Measurements from ENCODE around the gene RHEB.

The RHEB gene

DNA sequence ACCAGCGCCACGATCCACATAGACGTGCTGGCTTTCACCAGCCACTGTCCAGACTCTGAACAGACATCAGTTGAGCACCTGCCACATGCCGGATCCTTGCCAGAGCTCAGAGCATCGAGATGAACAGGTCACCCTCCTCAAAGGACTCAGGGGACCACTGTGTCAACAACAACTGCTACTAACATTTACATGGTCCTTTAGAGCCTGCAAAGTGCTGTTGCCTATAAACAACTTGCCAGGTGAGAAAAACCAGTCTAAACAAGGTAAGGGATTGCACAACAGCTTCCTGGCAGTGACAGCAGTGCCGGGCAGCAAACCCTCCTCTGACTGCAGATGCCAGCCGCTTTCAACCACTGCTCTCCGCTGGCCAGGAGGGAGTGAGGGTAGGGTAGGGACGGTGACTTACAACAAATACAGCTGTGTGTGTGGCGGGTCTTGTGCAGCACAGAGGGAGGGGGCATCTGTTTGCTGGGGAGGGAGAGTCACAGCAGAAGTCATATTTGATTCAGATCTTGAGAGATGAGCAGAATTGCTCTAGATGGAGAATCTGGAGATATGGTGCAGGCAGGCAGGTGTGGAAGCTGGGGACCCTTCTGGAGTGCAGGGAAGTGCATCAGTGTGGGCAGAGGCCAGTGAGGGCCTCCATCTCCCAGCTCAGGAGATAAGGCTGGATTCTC lies 32.8 kb upstream of the RHEB start:
- TF ChIP-seq CEBPB (IDR thresholded peaks at IDR 0.05) = peak; percentile 99
- no peak for TF ChIP-seq TAF1 (IDR thresholded peaks at IDR 0.05; ENCODE audit: low read depth)
- TF ChIP-seq ZBTB7A (IDR thresholded peaks at IDR 0.05; ENCODE audit: low read depth) = no peak
- TF ChIP-seq, protein P1, sequence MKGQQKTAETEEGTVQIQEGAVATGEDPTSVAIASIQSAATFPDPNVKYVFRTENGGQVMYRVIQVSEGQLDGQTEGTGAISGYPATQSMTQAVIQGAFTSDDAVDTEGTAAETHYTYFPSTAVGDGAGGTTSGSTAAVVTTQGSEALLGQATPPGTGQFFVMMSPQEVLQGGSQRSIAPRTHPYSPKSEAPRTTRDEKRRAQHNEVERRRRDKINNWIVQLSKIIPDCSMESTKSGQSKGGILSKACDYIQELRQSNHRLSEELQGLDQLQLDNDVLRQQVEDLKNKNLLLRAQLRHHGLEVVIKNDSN (IDR thresholded peaks at IDR 0.05) = no peak
- TF ChIP-seq, protein P2, sequence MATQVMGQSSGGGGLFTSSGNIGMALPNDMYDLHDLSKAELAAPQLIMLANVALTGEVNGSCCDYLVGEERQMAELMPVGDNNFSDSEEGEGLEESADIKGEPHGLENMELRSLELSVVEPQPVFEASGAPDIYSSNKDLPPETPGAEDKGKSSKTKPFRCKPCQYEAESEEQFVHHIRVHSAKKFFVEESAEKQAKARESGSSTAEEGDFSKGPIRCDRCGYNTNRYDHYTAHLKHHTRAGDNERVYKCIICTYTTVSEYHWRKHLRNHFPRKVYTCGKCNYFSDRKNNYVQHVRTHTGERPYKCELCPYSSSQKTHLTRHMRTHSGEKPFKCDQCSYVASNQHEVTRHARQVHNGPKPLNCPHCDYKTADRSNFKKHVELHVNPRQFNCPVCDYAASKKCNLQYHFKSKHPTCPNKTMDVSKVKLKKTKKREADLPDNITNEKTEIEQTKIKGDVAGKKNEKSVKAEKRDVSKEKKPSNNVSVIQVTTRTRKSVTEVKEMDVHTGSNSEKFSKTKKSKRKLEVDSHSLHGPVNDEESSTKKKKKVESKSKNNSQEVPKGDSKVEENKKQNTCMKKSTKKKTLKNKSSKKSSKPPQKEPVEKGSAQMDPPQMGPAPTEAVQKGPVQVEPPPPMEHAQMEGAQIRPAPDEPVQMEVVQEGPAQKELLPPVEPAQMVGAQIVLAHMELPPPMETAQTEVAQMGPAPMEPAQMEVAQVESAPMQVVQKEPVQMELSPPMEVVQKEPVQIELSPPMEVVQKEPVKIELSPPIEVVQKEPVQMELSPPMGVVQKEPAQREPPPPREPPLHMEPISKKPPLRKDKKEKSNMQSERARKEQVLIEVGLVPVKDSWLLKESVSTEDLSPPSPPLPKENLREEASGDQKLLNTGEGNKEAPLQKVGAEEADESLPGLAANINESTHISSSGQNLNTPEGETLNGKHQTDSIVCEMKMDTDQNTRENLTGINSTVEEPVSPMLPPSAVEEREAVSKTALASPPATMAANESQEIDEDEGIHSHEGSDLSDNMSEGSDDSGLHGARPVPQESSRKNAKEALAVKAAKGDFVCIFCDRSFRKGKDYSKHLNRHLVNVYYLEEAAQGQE (IDR thresholded peaks at IDR 0.05; ENCODE audit: low read depth) = no peak
- TF ChIP-seq EP300 (IDR thresholded peaks at IDR 0.05; ENCODE audit: borderline replicate concordance) = no peak
- no peak for TF ChIP-seq CREB1 (IDR thresholded peaks at IDR 0.05; ENCODE audit: low read depth)
- TF ChIP-seq RAD21 (IDR thresholded peaks at IDR 0.05; ENCODE audit: low read depth) = peak; percentile 8; the same call in 1 of the 2 replicates
- TF ChIP-seq YY1 (IDR thresholded peaks at IDR 0.05; ENCODE audit: low read depth) = no peak
- no peak for TF ChIP-seq EGR1 (IDR thresholded peaks at IDR 0.05)
- no peak for TF ChIP-seq FOXM1 (IDR thresholded peaks at IDR 0.05; ENCODE audit: borderline replicate concordance, low read depth)
- peak; percentile 60; the same call in 1 of the 2 replicates for TF ChIP-seq TCF12 (IDR thresholded peaks at IDR 0.05; ENCODE audit: low read depth)
- TF ChIP-seq NFIC (IDR thresholded peaks at IDR 0.05) = peak; percentile 46; the same call in 1 of the 2 replicates
- TF ChIP-seq, protein P3, sequence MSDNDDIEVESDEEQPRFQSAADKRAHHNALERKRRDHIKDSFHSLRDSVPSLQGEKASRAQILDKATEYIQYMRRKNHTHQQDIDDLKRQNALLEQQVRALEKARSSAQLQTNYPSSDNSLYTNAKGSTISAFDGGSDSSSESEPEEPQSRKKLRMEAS (IDR thresholded peaks at IDR 0.05) = no peak
- no peak for TF ChIP-seq TEAD4 (IDR thresholded peaks at IDR 0.05)

DNA sequence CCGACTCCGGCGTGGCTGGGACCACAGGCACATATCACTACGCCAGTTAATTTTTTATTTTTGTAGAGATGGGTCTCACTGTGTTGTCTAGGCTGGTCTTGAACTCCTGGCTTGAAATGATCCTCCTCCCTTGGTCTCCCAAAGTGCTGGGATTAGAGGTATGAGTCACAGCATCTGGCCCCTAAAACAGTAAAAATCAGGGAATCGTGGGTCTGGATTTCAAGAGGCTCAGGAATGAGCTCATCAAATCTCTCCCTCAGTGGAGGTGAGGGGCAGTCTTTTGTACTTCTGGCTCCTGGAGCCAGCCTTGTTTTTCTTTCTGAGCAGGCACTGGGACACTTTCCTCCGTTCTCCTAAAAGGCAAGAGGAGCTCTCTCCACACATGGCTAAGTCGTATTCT lies 32.1 kb upstream of the RHEB start:
- TF ChIP-seq CEBPB (IDR thresholded peaks at IDR 0.05) (no peak), RAD21 (IDR thresholded peaks at IDR 0.05; ENCODE audit: low read depth) (no peak), EP300 (IDR thresholded peaks at IDR 0.05; ENCODE audit: borderline replicate concordance) (no peak), TCF12 (IDR thresholded peaks at IDR 0.05; ENCODE audit: low read depth) (no peak), TEAD4 (IDR thresholded peaks at IDR 0.05) (no peak), YY1 (IDR thresholded peaks at IDR 0.05; ENCODE audit: low read depth) (no peak), TAF1 (IDR thresholded peaks at IDR 0.05; ENCODE audit: low read depth) (no peak), FOXM1 (IDR thresholded peaks at IDR 0.05; ENCODE audit: borderline replicate concordance, low read depth) (no peak), EGR1 (IDR thresholded peaks at IDR 0.05) (no peak)
- TF ChIP-seq, protein P3 (IDR thresholded peaks at IDR 0.05) = no peak
- TF ChIP-seq, protein P2 (IDR thresholded peaks at IDR 0.05; ENCODE audit: low read depth) = no peak
- TF ChIP-seq, protein P1 (IDR thresholded peaks at IDR 0.05) = no peak

DNA sequence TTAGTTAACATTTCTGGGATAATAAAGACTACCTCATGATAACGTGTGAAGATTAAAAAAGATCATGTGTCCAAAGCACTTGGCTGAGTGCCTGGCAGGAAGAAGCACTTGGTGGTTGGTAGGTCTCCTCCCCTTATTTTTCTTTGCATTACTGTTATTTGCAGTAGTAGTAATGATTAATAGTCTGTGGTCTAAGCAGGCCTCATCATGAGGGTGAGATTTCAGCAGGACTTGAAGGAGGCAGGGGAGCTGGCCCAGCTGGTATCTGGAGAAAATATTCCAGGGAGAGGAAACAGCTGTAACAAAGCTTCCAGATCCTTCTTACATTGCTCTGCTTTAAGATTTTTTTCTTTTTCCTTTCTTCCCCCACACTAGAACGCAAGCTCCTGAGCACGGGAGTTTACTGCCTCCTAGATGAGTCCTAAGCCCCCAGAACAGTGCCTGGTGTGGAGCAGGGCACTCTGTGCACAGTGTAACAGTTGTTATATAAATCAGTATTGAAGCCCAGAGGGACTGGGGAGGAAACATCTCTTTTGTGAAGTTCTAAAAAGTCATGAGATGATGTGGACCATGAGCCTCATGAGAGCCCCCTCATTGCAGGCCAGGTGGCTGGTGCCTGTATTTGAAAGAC lies 31.1 kb upstream of the RHEB start:
- no peak for TF ChIP-seq ZBTB7A (IDR thresholded peaks at IDR 0.05; ENCODE audit: low read depth)
- TF ChIP-seq TCF12 (IDR thresholded peaks at IDR 0.05; ENCODE audit: low read depth) = no peak
- no peak for TF ChIP-seq TEAD4 (IDR thresholded peaks at IDR 0.05)
- no peak for TF ChIP-seq EGR1 (IDR thresholded peaks at IDR 0.05)
- no peak for TF ChIP-seq RAD21 (IDR thresholded peaks at IDR 0.05; ENCODE audit: low read depth)
- TF ChIP-seq, protein P2 (IDR thresholded peaks at IDR 0.05; ENCODE audit: low read depth) = no peak
- TF ChIP-seq, protein P1 (IDR thresholded peaks at IDR 0.05) = no peak
- TF ChIP-seq CREB1 (IDR thresholded peaks at IDR 0.05; ENCODE audit: low read depth) = no peak
- no peak for TF ChIP-seq TAF1 (IDR thresholded peaks at IDR 0.05; ENCODE audit: low read depth)
- TF ChIP-seq NFIC (IDR thresholded peaks at IDR 0.05) = no peak
- no peak for TF ChIP-seq CEBPB (IDR thresholded peaks at IDR 0.05)
- TF ChIP-seq, protein P3 (IDR thresholded peaks at IDR 0.05) = no peak
- TF ChIP-seq EP300 (IDR thresholded peaks at IDR 0.05; ENCODE audit: borderline replicate concordance) = no peak
- no peak for TF ChIP-seq YY1 (IDR thresholded peaks at IDR 0.05; ENCODE audit: low read depth)
- no peak for TF ChIP-seq FOXM1 (IDR thresholded peaks at IDR 0.05; ENCODE audit: borderline replicate concordance, low read depth)
